ENCODE results near the gene CIITA. TPM values are rescaled to one million over a fixed set of nuclear protein-coding genes. Genes with fewer than 3 reads are reported as not detected.

The CIITA gene
- total RNA-seq, 2 donors from 2014 or later: 4.5 to 9.6 TPM

DNA sequence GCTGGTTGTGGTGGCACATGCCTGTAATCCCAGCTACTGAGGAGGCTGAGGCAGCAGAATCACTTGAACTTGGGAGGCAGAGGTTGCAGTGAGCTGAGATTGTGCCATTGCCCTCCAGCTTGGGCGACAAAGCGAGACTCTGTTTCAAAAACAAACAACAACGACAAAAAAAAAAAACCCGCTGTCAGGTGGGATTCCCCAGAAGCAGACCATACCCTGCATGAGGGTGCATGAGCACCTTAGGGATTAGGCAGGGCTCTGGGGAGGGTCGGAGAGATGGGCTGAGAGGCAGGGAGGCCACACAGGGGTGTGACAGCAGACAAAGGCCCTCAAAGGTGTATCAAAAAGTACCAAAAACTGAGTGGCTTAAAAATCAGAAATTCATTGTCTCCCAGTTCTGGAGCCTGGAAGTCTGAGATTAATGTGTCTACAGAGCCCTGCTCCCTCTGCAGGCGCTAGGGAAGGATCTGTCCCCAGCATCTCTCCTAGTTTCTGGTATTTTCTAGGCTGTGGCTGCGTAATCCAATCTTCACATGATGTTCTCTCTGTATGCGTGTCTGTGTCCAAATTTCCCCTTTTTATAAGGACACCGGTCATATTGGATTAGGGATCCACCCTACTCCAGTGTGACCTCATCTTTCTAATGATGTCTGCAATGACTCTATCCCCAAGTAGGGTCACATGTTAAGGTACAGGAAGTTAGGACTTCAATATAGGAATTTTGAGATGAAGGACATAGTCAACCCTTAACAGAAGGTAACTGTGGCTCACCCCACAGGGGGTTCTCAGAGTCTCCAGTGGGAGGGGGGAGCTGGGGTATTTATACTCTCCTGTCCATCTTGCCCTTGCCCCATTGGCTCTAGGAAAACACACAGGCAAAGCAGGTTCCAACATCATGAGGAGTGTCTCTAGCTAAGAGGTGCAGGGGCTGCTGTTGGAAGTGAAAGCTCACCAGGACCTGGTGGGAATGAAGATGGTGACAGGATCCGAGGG is 44.8 kb upstream of the CIITA start:
- H3K27ac ChIP-seq: no peak overlapping the region
- H3K27me3 ChIP-seq: no peaks in the 10 kb centered on the region
- no peak for DNase-seq
- TF ChIP-seq, protein P1, sequence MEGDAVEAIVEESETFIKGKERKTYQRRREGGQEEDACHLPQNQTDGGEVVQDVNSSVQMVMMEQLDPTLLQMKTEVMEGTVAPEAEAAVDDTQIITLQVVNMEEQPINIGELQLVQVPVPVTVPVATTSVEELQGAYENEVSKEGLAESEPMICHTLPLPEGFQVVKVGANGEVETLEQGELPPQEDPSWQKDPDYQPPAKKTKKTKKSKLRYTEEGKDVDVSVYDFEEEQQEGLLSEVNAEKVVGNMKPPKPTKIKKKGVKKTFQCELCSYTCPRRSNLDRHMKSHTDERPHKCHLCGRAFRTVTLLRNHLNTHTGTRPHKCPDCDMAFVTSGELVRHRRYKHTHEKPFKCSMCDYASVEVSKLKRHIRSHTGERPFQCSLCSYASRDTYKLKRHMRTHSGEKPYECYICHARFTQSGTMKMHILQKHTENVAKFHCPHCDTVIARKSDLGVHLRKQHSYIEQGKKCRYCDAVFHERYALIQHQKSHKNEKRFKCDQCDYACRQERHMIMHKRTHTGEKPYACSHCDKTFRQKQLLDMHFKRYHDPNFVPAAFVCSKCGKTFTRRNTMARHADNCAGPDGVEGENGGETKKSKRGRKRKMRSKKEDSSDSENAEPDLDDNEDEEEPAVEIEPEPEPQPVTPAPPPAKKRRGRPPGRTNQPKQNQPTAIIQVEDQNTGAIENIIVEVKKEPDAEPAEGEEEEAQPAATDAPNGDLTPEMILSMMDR (IDR thresholded peaks at IDR 0.05): no peak
- H3K9ac ChIP-seq (ENCODE audit: low read depth in 2 of 2, low read length in 2 of 2): peak overlapping the region in 1 of 2 donors; percentile 12
- no peaks in the 10 kb centered on the region for H3K9me3 ChIP-seq
- H3K4me1 ChIP-seq: peaks cover 9% of the 10 kb centered on the region
- no peaks in the 10 kb centered on the region for H3K36me3 ChIP-seq
- H3K4me3 ChIP-seq: no peak overlapping the region
- intact Hi-C loops (cut with DNase I): loop anchor here (10.0 kb wide), 1 partner anchor 63 kb away; no protein-coding TSS in a partner anchor

DNA sequence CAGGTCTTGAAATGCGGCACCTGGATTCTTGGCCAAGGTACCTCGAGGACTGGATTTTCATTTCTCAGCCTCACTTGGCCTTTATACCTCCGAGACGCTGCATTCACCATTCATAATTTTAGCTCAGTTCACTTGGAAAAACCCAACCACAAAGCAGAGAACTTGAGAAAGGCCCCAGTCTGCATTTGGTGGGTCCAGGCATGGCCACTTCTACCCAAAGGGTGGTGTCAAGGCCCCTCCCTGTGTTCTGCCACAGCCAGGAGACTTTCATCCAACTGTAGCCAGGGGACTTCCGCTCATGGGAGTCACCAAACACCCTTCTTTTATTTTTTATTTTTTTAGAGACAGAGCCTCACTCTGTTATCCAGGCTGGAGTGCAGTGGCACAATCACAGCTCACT is 43.7 kb upstream of the CIITA start:
- Histone ChIP-seq H3K27ac (no peak overlapping the region), H3K9ac (ENCODE audit: low read depth in 2 of 2, low read length in 2 of 2) (no peak overlapping the region), H3K27me3 (no peaks in the 10 kb centered on the region), H3K9me3 (no peaks in the 10 kb centered on the region), H3K4me3 (no peak overlapping the region), H3K36me3 (no peaks in the 10 kb centered on the region), H3K4me1 (peaks cover 9% of the 10 kb centered on the region)
- intact Hi-C loops (cut with DNase I): loop anchor here (10.0 kb wide), 1 partner anchor 62 kb away; no protein-coding TSS in a partner anchor
- no peak for DNase-seq
- TF ChIP-seq, protein P1 (IDR thresholded peaks at IDR 0.05): no peak

DNA sequence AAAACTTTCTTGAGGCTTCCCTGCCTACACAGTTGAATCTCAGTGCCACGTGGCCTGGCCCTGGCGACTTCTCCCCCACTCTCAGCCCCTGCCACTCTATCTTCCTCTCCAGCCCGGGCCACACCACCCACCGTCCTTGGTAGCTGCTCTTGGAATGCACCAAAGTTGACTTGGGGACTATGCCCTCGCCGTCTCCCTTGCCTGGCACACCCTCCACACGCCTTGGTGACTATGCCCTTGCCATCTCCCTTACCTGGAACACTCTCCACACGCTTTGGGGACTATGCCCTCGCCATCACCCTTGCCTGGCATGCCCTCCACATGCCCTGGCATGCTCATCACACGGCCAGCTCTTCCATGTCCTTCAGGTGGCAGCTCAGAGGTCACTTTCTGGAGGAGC is 42.9 kb upstream of the CIITA start:
- TF ChIP-seq, protein P1 (IDR thresholded peaks at IDR 0.05): no peak
- Histone ChIP-seq H3K4me3 (no peak overlapping the region), H3K27ac (no peak overlapping the region), H3K9ac (ENCODE audit: low read depth in 2 of 2, low read length in 2 of 2) (no peak overlapping the region), H3K36me3 (no peaks in the 10 kb centered on the region), H3K4me1 (peaks cover 4% of the 10 kb centered on the region), H3K27me3 (no peaks in the 10 kb centered on the region), H3K9me3 (no peaks in the 10 kb centered on the region)
- intact Hi-C loops (cut with DNase I): loop anchor here (10.0 kb wide), 1 partner anchor 61 kb away; no protein-coding TSS in a partner anchor
- no peak for DNase-seq

DNA sequence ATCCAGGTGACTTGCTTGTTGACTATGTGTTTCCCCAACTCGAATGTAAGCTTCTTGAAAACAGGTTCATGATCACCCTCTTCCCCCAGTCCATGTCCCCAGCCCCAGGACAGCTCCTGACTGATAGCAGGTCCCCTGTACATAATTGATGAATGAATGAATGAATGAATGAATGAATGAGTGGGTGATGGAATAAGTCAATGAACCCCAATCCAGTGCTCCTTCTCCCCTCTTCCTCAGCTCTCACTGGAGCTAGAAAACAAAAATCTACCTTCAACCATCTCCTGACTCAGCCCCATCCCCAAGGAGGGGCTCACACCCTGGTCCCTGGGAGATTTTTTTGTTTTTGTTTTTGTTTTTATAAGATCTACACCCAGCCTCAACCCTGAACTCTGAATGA is 42.2 kb upstream of the CIITA start:
- intact Hi-C loops (cut with DNase I): loop anchor here (10.0 kb wide), 1 partner anchor 60 kb away; no protein-coding TSS in a partner anchor
- no peak for DNase-seq
- H3K27me3 ChIP-seq: no peaks in the 10 kb centered on the region
- H3K27ac ChIP-seq: no peak overlapping the region
- H3K4me1 ChIP-seq: no peaks in the 10 kb centered on the region
- H3K9me3 ChIP-seq: no peaks in the 10 kb centered on the region
- no peak overlapping the region for H3K4me3 ChIP-seq
- TF ChIP-seq, protein P1 (IDR thresholded peaks at IDR 0.05): no peak
- H3K36me3 ChIP-seq: no peaks in the 10 kb centered on the region
- no peak overlapping the region for H3K9ac ChIP-seq (ENCODE audit: low read depth in 2 of 2, low read length in 2 of 2)

DNA sequence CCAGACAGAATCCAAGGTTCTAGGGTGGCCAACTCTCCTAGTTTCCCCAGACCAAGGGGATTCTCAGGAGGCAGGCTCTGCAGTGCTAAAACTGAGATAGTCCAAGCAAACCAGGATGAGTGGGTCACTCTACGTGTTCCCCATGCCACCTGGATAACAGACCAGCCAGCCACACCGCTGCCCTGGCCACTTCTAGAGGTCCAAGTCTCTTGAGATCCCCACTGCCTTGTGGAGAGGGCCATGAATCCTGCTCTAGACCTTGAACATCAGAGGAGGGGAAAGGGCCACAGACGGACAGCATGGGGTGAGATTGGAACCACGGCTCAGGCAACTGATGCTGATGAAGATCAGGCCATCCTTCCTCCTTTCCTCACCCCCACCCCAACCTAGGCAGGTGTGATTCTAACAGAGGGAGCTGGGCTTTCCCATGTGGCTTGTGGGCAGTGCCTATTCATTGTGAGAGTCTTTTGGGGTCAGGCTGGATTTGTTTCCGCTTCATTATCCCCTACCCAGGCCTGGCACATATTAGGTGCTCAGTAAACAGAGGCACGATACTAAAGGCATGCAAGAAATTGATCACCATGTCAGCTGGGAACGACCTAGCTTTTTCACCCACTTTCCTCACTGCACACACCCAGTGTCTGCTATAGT is 41.6 kb upstream of the CIITA start:
- Histone ChIP-seq H3K27ac (no peak overlapping the region), H3K36me3 (no peaks in the 10 kb centered on the region), H3K9me3 (no peaks in the 10 kb centered on the region), H3K4me3 (no peak overlapping the region), H3K9ac (ENCODE audit: low read depth in 2 of 2, low read length in 2 of 2) (no peak overlapping the region), H3K4me1 (no peaks in the 10 kb centered on the region), H3K27me3 (no peaks in the 10 kb centered on the region)
- no peak for DNase-seq
- intact Hi-C loops (cut with DNase I): loop anchor here (10.0 kb wide), 1 partner anchor 59 kb away; no protein-coding TSS in a partner anchor
- TF ChIP-seq, protein P1 (IDR thresholded peaks at IDR 0.05): no peak

Data from colonic mucosa (tissue), 4 donors.